Liver (tissue), 9 donors: ENCODE results near the gene MED10. TPM values are rescaled to one million over a fixed set of nuclear protein-coding genes. Genes with fewer than 3 reads are reported as not detected.

Experiments used
- DNase-seq: peaks from one replicate; pipeline ENCODE4 v3.0.0-alpha.2; 2017; ENCODE audit warnings: low spot score
- H3K27ac ChIP-seq, 2 donors: one replicate each; pipeline ENCODE4 v1.7.0; 2013; ENCODE audit warnings: inconsistent platforms in 2 of 2, low read length in 2 of 2, control low read depth in 1 of 2, low read depth in 1 of 2, mild to moderate bottlenecking in 1 of 2
- H3K27me3 ChIP-seq, 4 donors: one replicate each; pipeline versions ENCODE4 v1.6.1 to v1.7.0; 2013; ENCODE audit warnings: low read length in 3 of 4, inconsistent platforms in 1 of 4, mild to moderate bottlenecking in 1 of 4, moderate library complexity in 1 of 4; ENCODE audit not compliant: control insufficient read depth in 4 of 4, insufficient read depth in 4 of 4
- H3K36me3 ChIP-seq, 4 donors: one replicate each; pipeline versions ENCODE4 v1.6.1 to v1.7.0; 2013; ENCODE audit warnings: low read length in 3 of 4, mild to moderate bottlenecking in 3 of 4, low read depth in 1 of 4, moderate library complexity in 1 of 4; ENCODE audit not compliant: control insufficient read depth in 4 of 4, insufficient read depth in 3 of 4
- H3K4me1 ChIP-seq, 4 donors: one replicate each; pipeline versions ENCODE4 v1.6.1 to v1.7.0; 2013; ENCODE audit warnings: low read length in 3 of 4, mild to moderate bottlenecking in 3 of 4, moderate library complexity in 1 of 4; ENCODE audit not compliant: control insufficient read depth in 4 of 4, insufficient read depth in 4 of 4
- H3K4me3 ChIP-seq, 3 donors: one replicate each; pipeline versions ENCODE4 v1.6.1 to v1.7.0; 2013; ENCODE audit warnings: low read length in 3 of 3, control low read depth in 1 of 3, low read depth in 1 of 3, mild to moderate bottlenecking in 1 of 3
- H3K9ac ChIP-seq, 2 donors: one replicate each; pipeline ENCODE4 v1.7.0; 2013; ENCODE audit warnings: low read length in 2 of 2, mild to moderate bottlenecking in 2 of 2, moderate library complexity in 2 of 2, control low read depth in 1 of 2, low read depth in 1 of 2
- H3K9me3 ChIP-seq, 4 donors: one replicate each; pipeline versions ENCODE4 v1.6.1 to v1.7.0; 2013; ENCODE audit warnings: low read length in 3 of 4; ENCODE audit not compliant: control insufficient read depth in 4 of 4
- ATF3 ChIP-seq: IDR thresholded peaks from 2 replicates; pipeline ENCODE4 v1.6.1; 2016; ENCODE audit warnings: antibody characterized with exemption
- EGR1 ChIP-seq, 2 donors: IDR thresholded peaks; 2 replicates each; pipeline ENCODE4 v1.6.1; 2016 to 2018; ENCODE audit warnings: antibody characterized with exemption in 2 of 2, low read depth in 2 of 2
- FOXA2 ChIP-seq: IDR thresholded peaks from 2 replicates; pipeline ENCODE4 v1.6.1; 2016; ENCODE audit warnings: antibody characterized with exemption
- GABPA ChIP-seq, 2 donors: IDR thresholded peaks in 1 of 2; conservative IDR thresholded peaks in 1 of 2; 2 replicates each; pipeline ENCODE4 v1.6.1; 2016; ENCODE audit warnings: antibody characterized with exemption in 2 of 2, mild to moderate bottlenecking in 1 of 2, moderate library complexity in 1 of 2
- HNF4A ChIP-seq, 2 donors: conservative IDR thresholded peaks; 2 replicates each; pipeline ENCODE4 v1.6.1; 2016; ENCODE audit warnings: antibody characterized with exemption in 2 of 2, mild to moderate bottlenecking in 2 of 2
- HNF4G ChIP-seq: IDR thresholded peaks from 2 replicates; pipeline ENCODE4 v1.6.1; 2016; ENCODE audit warnings: antibody characterized with exemption
- MAX ChIP-seq: IDR thresholded peaks from 2 replicates; pipeline ENCODE4 v1.6.1; 2016; ENCODE audit warnings: antibody characterized with exemption
- NR2F2 ChIP-seq: IDR thresholded peaks from 2 replicates; pipeline ENCODE4 v1.6.1; 2016; ENCODE audit warnings: antibody characterized with exemption
- REST ChIP-seq: IDR thresholded peaks from 2 replicates; pipeline ENCODE4 v1.6.1; 2016; ENCODE audit warnings: antibody characterized with exemption, mild to moderate bottlenecking
- SP1 ChIP-seq: IDR thresholded peaks from 2 replicates; pipeline ENCODE4 v1.6.1; 2018; ENCODE audit warnings: antibody characterized with exemption, mild to moderate bottlenecking
- TAF1 ChIP-seq: conservative IDR thresholded peaks from 2 replicates; pipeline ENCODE4 v1.6.1; 2016; ENCODE audit warnings: antibody characterized with exemption, mild to moderate bottlenecking
- ZBTB33 ChIP-seq: IDR thresholded peaks from 2 replicates; pipeline ENCODE4 v1.6.1; 2016; ENCODE audit warnings: antibody characterized with exemption
- WGBS: extraction: QIAGEN DNeasy Blood & Tissue Kit; methylation state at CpG from one replicate; pipeline ENCODE4 v1.1.7; 2013; 5-methylcytosine and 5-hydroxymethylcytosine counted together
- polyA plus RNA-seq, 2 donors: library from polyadenylated mRNA; stranded (reverse) in 1 of 2; unstranded in 1 of 2; fragments of 200-250 nt in 1 of 2; fragments of >200 nt in 1 of 2; fragmentation: Nextera tagmentation in 1 of 2; extraction: Ambion mirVana in 1 of 2; gene quantifications; one replicate each; pipeline versions ENCODE4 v1.2.1 to v1.2.3, GENCODE V29; 2013 to 2015
- total RNA-seq, 2 donors: library from RNA; depleted of rRNA; stranded (reverse); fragments of >200 nt; gene quantifications; one replicate each; pipeline ENCODE4 v1.2.3, GENCODE V29; 2014
- donor health status: healthy.
- donor health status: healthy.
- donor health status: healthy.
- donor health status: healthy.
- donor health status: healthy.

Gene MED10
- total and polyA plus RNA-seq, 4 donors = 6.1 to 31.5 (median 11.5) TPM

GRCh38 chr5:6333182-6333905 lies 45.0 kb downstream of the MED10 start (continued):
- TF ChIP-seq ZBTB33 = no peak
- TF ChIP-seq HNF4A (conservative IDR thresholded peaks at IDR 0.05) = no peak
- no peak for TF ChIP-seq FOXA2
- TF ChIP-seq SP1 = no peak
- no peak for TF ChIP-seq EGR1 (IDR thresholded peaks at IDR 0.05; ENCODE audit: low read depth in 2 of 2)

- WGBS = 49% methylated on average over 3 of the region's 3 CpGs
- H3K4me1 ChIP-seq = no peaks in the 10 kb centered on the region
- H3K9ac ChIP-seq = no peak overlapping the region
- no peak overlapping the region for H3K4me3 ChIP-seq
- peaks cover 0 to 3% (median 2%) of the 10 kb centered on the region in 4 donors for H3K9me3 ChIP-seq
- H3K27me3 ChIP-seq = no peaks in the 10 kb centered on the region
- no peaks in the 10 kb centered on the region for H3K36me3 ChIP-seq
- TF ChIP-seq GABPA (IDR thresholded peaks at IDR 0.05 in 1 of 2, conservative IDR thresholded peaks at IDR 0.05 in 1 of 2) (no peak), TAF1 (no peak), ATF3 (no peak), ZBTB33 (no peak), REST (peak; percentile 99), MAX (no peak), NR2F2 (no peak), HNF4G (no peak)
- DNase-seq = peak; percentile 44
- no peak overlapping the region for H3K27ac ChIP-seq
These were observed 50.2 kb downstream of the MED10 start for GRCh38 chr5:6328173-6328572.
